ENCODE measurements around the gene CDH16.
"Not testable (repeated sequence)": the region's sequence is repeated elsewhere in the genome, so short reads cannot be mapped to it uniquely, and the experiment has no call there.

The CDH16 gene

GRCh38 chr16:66872559-66872942 is 46.1 kb downstream of the CDH16 start:
- DNase-seq (ENCODE audit: low read depth): no peak

- no peak for DNase-seq (ENCODE audit: low read depth)
Observed at GRCh38 chr16:66871840-66872239, 46.8 kb downstream of the CDH16 start.

- not testable (repeated sequence) for DNase-seq (ENCODE audit: low read depth)
Observed at GRCh38 chr16:66871363-66871762, 47.3 kb downstream of the CDH16 start.

- no peak for DNase-seq (ENCODE audit: low read depth)
Observed at GRCh38 chr16:66869424-66869823, 49.3 kb downstream of the CDH16 start.

- no peak for DNase-seq (ENCODE audit: low read depth)
Observed at GRCh38 chr16:66863707-66864106, 55.0 kb downstream of the CDH16 start.

- DNase-seq (ENCODE audit: low read depth): no peak
Observed at GRCh38 chr16:66862023-66862520, 56.6 kb downstream of the CDH16 start.

GRCh38 chr16:66859397-66860068 is 59.2 kb downstream of the CDH16 start:
- DNase-seq (ENCODE audit: low read depth): no peak

GRCh38 chr16:66858740-66859396 is 59.8 kb downstream of the CDH16 start:
- no peak for DNase-seq (ENCODE audit: low read depth)
